DMS114 treated with DMSO at 0.1 percent for 48 hours (cell line): Measurements from ENCODE around the gene ARHGEF1.
"Not testable (repeated sequence)": the region's sequence is repeated elsewhere in the genome, so short reads cannot be mapped to it uniquely, and the experiment has no call there.

Experiments
- DNase-seq: peaks from one replicate; lab custom pipeline; 2025; ENCODE audit not compliant: unreplicated experiment; lab: John Stamatoyannopoulos, UW

Gene ARHGEF1

GRCh38 chr19:41904118-41904870, 21.3 kb downstream of the ARHGEF1 start:
- DNase-seq: no peak

DNA sequence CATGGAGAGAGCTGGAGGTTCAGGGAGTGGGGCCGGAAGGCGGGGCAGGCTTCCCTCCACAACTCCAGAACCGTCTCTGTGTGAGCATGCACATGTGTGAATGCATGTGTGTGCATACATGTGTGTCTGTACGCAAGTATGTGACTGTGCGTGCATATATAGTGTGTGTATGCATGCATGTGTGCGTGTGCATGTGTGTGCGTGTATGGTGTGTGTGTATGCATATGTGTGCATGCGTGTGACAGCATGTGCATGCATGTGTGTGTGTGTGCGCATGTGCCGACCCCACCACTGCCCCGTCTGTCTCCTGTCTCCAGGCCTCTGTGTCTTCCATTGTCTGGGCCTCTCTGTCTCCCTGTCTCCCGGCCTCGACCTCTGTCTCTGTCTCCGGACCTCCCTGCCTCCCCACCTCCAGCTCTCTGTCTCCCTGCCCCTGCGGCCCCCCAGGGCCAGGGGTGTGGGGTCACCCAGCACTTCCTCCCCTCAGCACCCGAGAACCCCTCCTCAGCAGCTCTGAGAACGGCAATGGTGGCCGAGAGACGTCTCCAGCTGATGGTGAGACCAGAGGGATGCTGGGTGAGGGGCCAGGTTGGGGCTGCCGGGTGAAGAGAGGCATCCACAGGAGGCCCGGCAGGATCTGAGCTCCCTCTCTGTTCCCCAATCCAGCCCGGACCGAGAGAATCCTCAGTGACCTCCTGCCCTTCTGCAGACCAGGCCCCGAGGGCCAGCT, 22.5 kb downstream of the ARHGEF1 start:
- DNase-seq: no peak

DNA sequence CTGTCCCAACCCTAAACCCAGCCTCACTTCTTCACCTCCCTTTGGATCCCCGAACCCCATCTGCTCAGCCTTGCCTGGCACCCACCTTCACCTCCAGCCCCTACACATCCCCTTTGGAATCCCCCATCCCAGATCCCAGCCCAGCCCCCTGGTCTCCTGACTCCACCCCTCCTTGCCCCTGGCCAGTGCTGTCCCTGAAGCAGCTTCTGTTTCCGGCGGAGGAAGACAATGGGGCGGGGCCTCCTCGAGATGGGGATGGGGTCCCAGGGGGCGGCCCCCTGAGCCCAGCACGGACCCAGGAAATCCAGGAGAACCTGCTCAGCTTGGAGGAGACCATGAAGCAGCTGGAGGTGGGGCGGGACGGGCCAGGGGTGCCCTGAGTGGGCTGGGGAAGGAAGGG, 23.3 kb downstream of the ARHGEF1 start:
- no peak for DNase-seq

GRCh38 chr19:41906916-41907680, 24.1 kb downstream of the ARHGEF1 start:
- DNase-seq: no peak

DNA sequence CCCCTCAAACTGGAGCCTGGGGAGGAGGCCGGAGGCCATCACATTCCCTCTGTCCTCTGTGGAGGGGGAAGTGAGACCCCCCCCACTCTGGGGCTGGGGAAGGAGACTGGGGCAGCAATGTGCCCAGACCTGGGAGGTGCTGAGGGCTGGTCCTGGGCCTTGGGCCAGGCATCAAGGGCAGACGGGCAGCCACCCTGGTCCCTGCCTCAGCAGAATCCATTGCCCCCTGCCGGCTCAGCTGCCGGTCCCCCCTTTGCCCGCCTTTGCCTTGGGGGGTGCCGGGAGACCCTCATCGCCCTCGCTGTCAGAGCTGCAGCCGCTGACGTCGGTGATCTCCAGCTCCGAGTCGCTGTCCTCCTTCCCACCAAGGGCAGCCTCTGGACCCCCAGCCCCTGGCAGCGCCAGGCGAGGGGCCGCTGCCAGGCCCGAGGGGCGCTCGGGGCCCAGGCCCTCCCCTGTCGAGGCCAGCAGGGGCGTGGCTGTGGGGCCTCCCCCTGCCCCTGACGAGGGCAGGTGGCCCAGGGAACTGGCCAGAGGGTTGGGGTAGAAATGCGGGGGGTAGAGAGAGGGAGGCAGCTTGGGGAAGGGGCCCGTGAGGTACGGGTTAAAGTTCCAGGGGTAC, 25.1 kb downstream of the ARHGEF1 start:
- no peak for DNase-seq

GRCh38 chr19:41908724-41909464, 25.9 kb downstream of the ARHGEF1 start:
- no peak for DNase-seq

GRCh38 chr19:41909706-41910105, 26.7 kb downstream of the ARHGEF1 start:
- no peak for DNase-seq

DNA sequence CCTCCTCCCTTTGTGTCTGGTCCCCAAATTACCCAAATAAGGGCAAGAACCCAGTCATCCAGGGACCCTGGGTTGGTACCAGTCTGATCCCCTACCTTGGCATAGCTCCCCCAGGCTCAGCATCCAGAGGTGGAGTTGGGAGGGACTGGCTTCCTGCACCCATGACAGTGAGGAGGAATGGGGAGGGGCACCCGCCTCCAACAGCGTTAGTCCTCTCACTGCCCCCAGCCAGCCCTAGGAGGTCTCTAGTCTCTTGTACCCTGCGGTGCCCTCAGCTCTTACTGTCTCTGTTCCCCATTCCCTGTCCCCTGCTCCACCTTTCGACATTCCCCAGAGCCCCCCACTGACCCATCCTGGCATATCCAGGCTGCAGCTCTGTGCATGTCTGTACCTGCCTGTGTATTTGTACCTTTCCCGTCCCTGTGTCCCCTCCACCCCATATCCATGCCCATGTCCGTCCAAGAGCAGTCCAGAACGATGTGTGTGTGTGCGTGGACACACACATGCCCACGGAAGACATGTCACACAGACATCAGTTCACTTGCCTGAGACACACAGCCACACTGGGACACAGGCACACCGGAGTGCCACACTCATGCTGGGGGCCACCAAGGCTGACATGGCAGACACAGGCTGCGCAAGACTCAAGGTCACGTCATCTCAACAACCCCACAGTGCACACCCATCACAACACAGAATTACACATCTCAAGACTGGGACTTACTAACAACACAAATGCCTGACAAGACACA, 27.4 kb downstream of the ARHGEF1 start:
- DNase-seq: no peak

- DNase-seq: no peak
Observed at GRCh38 chr19:41910992-41911888, 28.3 kb downstream of the ARHGEF1 start.

GRCh38 chr19:41911889-41912731, 29.1 kb downstream of the ARHGEF1 start:
- no peak for DNase-seq

- no peak for DNase-seq
Observed at GRCh38 chr19:41912899-41913537, 30.0 kb downstream of the ARHGEF1 start.

GRCh38 chr19:41913538-41914423, 30.8 kb downstream of the ARHGEF1 start:
- DNase-seq: no peak

DNA sequence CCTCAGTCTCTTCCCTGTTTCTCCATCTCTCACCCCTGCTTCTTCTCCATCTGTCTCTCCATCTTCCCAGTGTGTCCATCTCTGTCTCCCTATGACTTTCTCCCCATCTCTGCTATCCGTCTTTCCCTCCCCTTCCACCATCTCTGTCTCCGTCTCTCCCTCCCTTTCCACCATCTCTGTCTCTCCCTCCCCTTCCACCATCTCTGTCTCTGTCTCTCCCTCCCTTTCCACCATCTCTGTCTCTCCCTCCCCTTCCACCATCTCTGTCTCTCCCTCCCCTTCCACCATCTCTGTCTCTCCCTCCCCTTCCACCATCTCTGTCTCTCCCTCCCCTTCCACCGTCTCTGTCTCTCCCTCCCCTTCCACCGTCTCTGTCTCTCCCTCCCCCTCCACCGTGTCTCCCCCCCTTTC, 31.4 kb downstream of the ARHGEF1 start:
- DNase-seq: not testable (repeated sequence)

DNA sequence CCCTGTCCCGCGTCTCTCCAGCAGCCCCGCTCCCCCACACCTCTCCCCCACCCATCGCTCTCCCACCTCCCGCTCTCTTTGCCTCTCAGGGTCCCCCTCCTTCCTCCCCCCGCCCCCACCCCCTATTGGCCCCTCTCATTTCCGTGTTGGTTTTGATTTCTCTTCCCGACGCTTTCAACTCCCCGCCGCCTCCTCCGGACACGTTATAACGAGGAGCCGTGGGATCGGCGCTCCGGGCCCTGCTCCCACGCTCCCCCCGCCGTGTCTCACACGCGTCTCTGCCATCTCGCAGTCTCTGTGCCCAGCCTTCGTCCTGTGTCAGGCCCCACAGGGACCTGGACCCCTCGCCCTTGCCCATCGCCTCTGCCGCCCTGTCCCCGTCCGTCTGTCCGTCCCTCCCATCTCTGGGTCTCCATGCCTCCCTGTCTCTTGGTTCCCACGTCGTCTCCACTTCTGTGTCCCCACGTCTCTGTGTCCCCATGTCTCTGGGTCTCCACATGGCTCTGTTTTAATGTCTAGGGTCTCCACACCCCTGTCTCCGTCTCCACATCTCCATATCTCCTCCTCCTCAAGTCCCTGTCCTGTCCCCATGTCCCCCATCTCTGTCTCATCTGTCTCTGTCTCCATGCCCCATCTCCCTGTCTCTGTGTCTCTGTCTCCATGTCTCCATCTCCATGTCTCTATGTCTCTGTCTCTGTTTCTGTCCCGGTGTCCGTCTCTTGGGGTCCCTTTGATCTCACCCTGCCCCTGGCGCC, 32.2 kb downstream of the ARHGEF1 start:
- no peak for DNase-seq

- DNase-seq: no peak
Observed at GRCh38 chr19:41915776-41916414, 32.9 kb downstream of the ARHGEF1 start.
